Large intestine (tissue), 3 donors: ENCODE measurements around the gene TBC1D17. TPM values are rescaled to one million over a fixed set of nuclear protein-coding genes. Genes with fewer than 3 reads are reported as not detected.

ENCODE experiments used
- DNase-seq, 2 donors: peaks; one replicate each; pipeline versions ENCODE4 v3.0.0 to v3.0.0-alpha.2; 2013
- H3K27ac ChIP-seq: one replicate; pipeline ENCODE4 v1.5.1; 2013; ENCODE audit warnings: low read length
- H3K27me3 ChIP-seq: 2 replicates; pipeline ENCODE4 v1.6.1; 2013; ENCODE audit warnings: low read length; ENCODE audit not compliant: control insufficient read depth, insufficient read depth
- H3K36me3 ChIP-seq: 2 replicates; pipeline ENCODE4 v1.6.1; 2013; ENCODE audit warnings: low read length; ENCODE audit not compliant: control insufficient read depth, insufficient read depth
- H3K4me1 ChIP-seq: one replicate; pipeline ENCODE4 v1.6.1; 2013; ENCODE audit warnings: low read length; ENCODE audit not compliant: control insufficient read depth, insufficient read depth
- H3K4me3 ChIP-seq: one replicate; pipeline ENCODE4 v1.5.1; 2013; ENCODE audit warnings: low read length
- H3K9me3 ChIP-seq: one replicate; pipeline ENCODE4 v1.6.1; 2013; ENCODE audit warnings: mild to moderate bottlenecking, low read depth, low read length, moderate library complexity; ENCODE audit not compliant: control insufficient read depth
- WGBS: methylation state at CpG from one replicate; pipeline ENCODE4 v1.1.5; 2013; ENCODE audit warnings: low lambda C conversion rate; ENCODE audit not compliant: insufficient coverage; 5-methylcytosine and 5-hydroxymethylcytosine counted together
- polyA plus RNA-seq: library from polyadenylated mRNA; unstranded; fragments of 120-200 nt; gene quantifications from one replicate; pipeline ENCODE4 v1.2.1, GENCODE V29; 2013

TBC1D17 gene
- polyA plus RNA-seq, 1 donor: 31.6 TPM

- H3K4me1 ChIP-seq: peaks cover 8% of the 10 kb centered on the region
- 100% methylated on average over 2 of the region's 7 CpGs for WGBS
- H3K9me3 ChIP-seq: no peaks in the 10 kb centered on the region
- no peak overlapping the region for H3K4me3 ChIP-seq
- peaks cover 25% of the 10 kb centered on the region for H3K36me3 ChIP-seq
- no peaks in the 10 kb centered on the region for H3K27me3 ChIP-seq
- no peak for DNase-seq
- H3K27ac ChIP-seq: no peak overlapping the region
Observed at GRCh38 chr19:49931293-49932040, 54.0 kb downstream of the TBC1D17 start.

- H3K4me3 ChIP-seq: no peak overlapping the region
- WGBS: no CpG with 5 or more reads among the region's 5 CpGs
- peaks cover 8% of the 10 kb centered on the region for H3K4me1 ChIP-seq
- no peaks in the 10 kb centered on the region for H3K9me3 ChIP-seq
- peaks cover 20% of the 10 kb centered on the region for H3K36me3 ChIP-seq
- H3K27me3 ChIP-seq: no peaks in the 10 kb centered on the region
- no peak for DNase-seq
- no peak overlapping the region for H3K27ac ChIP-seq
Observed at GRCh38 chr19:49932041-49932451, 54.5 kb downstream of the TBC1D17 start.

DNA sequence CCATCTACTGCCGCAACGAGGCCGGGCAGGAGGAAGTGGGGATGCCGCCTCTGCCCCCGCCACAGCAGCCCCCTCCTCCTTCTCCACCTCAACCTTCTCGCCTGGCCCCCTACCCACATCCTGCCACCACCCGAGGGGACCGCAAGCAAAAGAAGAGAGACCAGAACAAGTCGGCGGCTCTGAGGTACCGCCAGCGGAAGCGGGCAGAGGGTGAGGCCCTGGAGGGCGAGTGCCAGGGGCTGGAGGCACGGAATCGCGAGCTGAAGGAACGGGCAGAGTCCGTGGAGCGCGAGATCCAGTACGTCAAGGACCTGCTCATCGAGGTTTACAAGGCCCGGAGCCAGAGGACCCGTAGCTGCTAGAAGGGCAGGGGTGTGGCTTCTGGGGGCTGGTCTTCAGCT lies 55.2 kb downstream of the TBC1D17 start:
- 100% methylated on average over 1 of the region's 25 CpGs for WGBS

DNA sequence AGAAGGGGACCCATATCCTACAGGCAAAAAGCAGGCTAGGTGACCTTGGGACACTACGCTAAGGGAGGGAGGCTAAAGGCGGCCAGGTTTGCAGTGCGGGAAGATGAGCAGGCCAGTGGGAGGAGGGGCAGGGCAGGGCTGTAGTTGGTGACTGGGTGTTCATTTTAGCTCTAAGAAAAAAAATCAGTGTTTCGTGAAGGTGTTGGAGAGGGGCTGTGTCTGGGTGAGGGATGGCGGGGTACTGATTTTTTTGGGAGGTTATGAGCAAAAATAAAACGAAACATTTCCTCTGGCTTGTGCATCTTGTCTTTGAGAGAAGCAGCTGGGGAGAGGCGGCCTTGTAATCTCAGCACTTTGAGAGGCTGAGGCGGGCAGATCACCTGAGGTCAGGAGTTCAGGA lies 56.1 kb downstream of the TBC1D17 start:
- no peaks in the 10 kb centered on the region for H3K9me3 ChIP-seq
- H3K36me3 ChIP-seq: peaks cover 14% of the 10 kb centered on the region
- H3K27me3 ChIP-seq: no peaks in the 10 kb centered on the region
- WGBS: 100% methylated on average over 5 of the region's 8 CpGs
- H3K4me3 ChIP-seq: no peak overlapping the region
- DNase-seq: no peak
- no peak overlapping the region for H3K27ac ChIP-seq
- H3K4me1 ChIP-seq: peaks cover 8% of the 10 kb centered on the region

More for the DNA sequence above, 55.2 kb downstream of the TBC1D17 start:
- peaks cover 7% of the 10 kb centered on the region for H3K4me1 ChIP-seq
- H3K27me3 ChIP-seq: no peaks in the 10 kb centered on the region
- H3K9me3 ChIP-seq: no peaks in the 10 kb centered on the region
- H3K27ac ChIP-seq: no peak overlapping the region
- peaks cover 14% of the 10 kb centered on the region for H3K36me3 ChIP-seq
- DNase-seq: no peak
- H3K4me3 ChIP-seq: no peak overlapping the region

GRCh38 chr19:49936549-49936948 lies 59.0 kb downstream of the TBC1D17 start:
- no peak overlapping the region for H3K27ac ChIP-seq
- peaks cover 8% of the 10 kb centered on the region for H3K4me1 ChIP-seq
- H3K4me3 ChIP-seq: no peak overlapping the region
- no peaks in the 10 kb centered on the region for H3K9me3 ChIP-seq
- WGBS: 96% methylated on average over 4 of the region's 5 CpGs
- H3K36me3 ChIP-seq: peaks cover 11% of the 10 kb centered on the region
- no peak for DNase-seq
- no peaks in the 10 kb centered on the region for H3K27me3 ChIP-seq

- no CpG with 5 or more reads among the region's 35 CpGs for WGBS
- Histone ChIP-seq H3K27me3 (no peaks in the 10 kb centered on the region), H3K4me1 (peaks cover 8% of the 10 kb centered on the region), H3K9me3 (no peaks in the 10 kb centered on the region), H3K4me3 (peak overlapping the region; percentile 8), H3K27ac (no peak overlapping the region), H3K36me3 (peaks cover 8% of the 10 kb centered on the region)
- DNase-seq: peak; percentile 57 to 60
Observed at GRCh38 chr19:49937750-49938381, 60.4 kb downstream of the TBC1D17 start.

Other genes with a start within 250 kb of the TBC1D17 start
- gene RRAS, start 237.6 kb upstream of the TBC1D17 start, polyA plus RNA-seq: 36.8 TPM
- gene SCAF1, start 235.5 kb upstream of the TBC1D17 start, polyA plus RNA-seq: 35.4 TPM
- gene IRF3, start 211.8 kb upstream of the TBC1D17 start, polyA plus RNA-seq: 95.2 TPM
- 22.4 TPM for gene BCL2L12, start 211.8 kb upstream of the TBC1D17 start, polyA plus RNA-seq
- gene PRMT1, start 200.4 kb upstream of the TBC1D17 start, polyA plus RNA-seq: 125 TPM
- gene ADM5, start 188.1 kb upstream of the TBC1D17 start, polyA plus RNA-seq: 1.4 TPM
- 7.4 TPM for gene CPT1C, start 186.6 kb upstream of the TBC1D17 start, polyA plus RNA-seq
- gene TSKS, start 114.4 kb upstream of the TBC1D17 start, polyA plus RNA-seq: 0.15 TPM
- 60.5 TPM for gene AP2A1, start 110.7 kb upstream of the TBC1D17 start, polyA plus RNA-seq
- gene FUZ, start 64.4 kb upstream of the TBC1D17 start, polyA plus RNA-seq: 18.4 TPM
- 57.7 TPM for gene MED25, start 59.4 kb upstream of the TBC1D17 start, polyA plus RNA-seq
- 153 TPM for gene PTOV1, start 26.5 kb upstream of the TBC1D17 start, polyA plus RNA-seq
- gene PNKP, start 10.1 kb upstream of the TBC1D17 start, polyA plus RNA-seq: 61.2 TPM
- 38.5 TPM for gene AKT1S1, start 347 bp upstream of the TBC1D17 start, polyA plus RNA-seq
- 3.5 TPM for gene IL4I1, start 19.2 kb downstream of the TBC1D17 start, polyA plus RNA-seq
- gene ATF5, start 51.5 kb downstream of the TBC1D17 start, polyA plus RNA-seq: 44.7 TPM
- 46.2 TPM for gene NUP62, start 51.8 kb downstream of the TBC1D17 start, polyA plus RNA-seq
- 23.8 TPM for gene SIGLEC11, start 83.5 kb downstream of the TBC1D17 start, polyA plus RNA-seq
- gene VRK3, start 147.7 kb downstream of the TBC1D17 start, polyA plus RNA-seq: 52.9 TPM
- gene ZNF473, start 148.3 kb downstream of the TBC1D17 start, polyA plus RNA-seq: 6.7 TPM